ENCODE data around the gene TNK1. TPM values are rescaled to one million over a fixed set of nuclear protein-coding genes. Genes with fewer than 3 reads are reported as not detected.
A peak's percentile ranks its signal among the peaks of the same experiment; 100 is the strongest.

Gene TNK1
- total RNA-seq, 2 donors from 2014 or later, result 1.9 to 2.1 TPM

DNA sequence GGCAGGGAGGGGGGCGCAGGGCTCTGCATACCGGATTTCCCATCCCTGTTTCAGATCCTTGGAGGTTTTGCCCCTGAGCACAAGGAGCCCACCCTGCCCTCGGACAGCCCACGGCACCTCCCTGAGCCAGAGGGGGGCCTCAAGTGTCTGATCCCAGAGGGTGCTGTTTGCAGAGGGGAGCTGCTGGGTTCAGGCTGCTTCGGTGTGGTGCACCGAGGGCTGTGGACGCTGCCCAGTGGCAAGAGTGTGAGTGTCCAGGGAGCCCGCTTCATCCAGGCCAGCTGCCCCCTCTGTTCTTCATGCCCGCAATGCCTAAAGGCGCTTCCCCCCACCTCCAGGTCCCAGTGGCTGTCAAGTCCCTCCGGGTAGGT, 2.5 kb downstream of the TNK1 start:
- ATAC-seq (no peak), DNase-seq (no peak)
- intact Hi-C loops (cut with DNase I), result no loop called here

DNA sequence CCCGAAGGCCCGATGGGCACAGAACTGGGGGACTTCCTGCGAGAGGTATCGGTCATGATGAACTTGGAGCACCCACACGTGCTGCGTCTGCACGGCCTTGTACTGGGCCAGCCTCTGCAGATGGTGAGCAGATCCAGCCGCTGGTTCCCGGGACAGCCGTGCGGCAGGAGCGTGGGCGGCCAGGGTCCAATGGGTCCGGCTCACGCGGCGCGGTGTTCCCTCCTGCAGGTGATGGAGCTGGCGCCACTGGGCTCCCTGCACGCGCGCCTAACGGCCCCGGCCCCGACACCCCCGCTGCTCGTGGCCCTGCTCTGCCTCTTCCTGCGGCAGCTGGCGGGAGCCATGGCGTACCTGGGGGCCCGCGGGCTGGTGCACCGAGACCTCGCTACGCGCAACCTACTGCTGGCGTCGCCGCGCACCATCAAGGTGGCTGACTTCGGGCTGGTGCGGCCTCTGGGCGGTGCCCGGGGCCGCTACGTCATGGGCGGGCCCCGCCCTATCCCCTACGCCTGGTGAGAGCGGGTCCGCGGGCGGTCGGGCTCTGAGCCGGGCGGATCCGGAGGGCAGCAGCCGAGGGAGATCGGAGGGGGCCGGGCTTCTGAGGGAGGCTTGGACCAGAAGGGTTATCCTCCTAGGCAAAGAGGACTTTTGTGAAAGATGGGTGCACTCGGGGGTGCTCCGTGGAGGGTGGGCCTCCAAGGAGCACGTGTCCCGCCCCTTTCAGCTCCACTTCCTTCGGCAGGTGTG, 3.0 kb downstream of the TNK1 start:
- ATAC-seq (peak; percentile 82 to 83), DNase-seq (peak; percentile 62)
- intact Hi-C loops (cut with DNase I), result no loop called here

DNA sequence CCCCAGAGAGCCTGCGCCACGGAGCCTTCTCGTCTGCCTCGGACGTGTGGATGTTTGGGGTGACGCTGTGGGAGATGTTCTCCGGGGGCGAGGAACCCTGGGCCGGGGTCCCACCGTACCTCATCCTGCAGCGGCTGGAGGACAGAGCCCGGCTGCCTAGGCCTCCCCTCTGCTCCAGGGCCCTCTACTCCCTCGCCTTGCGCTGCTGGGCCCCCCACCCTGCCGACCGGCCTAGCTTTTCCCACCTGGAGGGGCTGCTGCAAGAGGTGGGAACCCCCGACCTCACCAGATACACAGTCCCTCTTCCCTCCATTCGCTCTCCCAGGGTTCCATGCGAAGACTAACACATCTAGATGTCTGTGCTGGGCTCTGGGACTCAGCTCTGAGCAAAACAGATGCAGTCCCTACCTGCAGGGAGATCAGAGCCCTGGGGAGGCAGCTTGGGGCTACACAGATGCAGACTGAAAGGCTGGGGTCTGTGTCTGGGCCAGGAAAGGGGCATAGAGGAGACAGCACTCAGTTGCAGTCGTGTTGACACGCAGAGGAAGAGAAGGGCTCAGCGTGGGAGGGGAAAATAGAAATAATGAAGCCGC, 3.7 kb downstream of the TNK1 start:
- intact Hi-C loops (cut with DNase I), result no loop called here
- DNase-seq (no peak), ATAC-seq (no peak)

DNA sequence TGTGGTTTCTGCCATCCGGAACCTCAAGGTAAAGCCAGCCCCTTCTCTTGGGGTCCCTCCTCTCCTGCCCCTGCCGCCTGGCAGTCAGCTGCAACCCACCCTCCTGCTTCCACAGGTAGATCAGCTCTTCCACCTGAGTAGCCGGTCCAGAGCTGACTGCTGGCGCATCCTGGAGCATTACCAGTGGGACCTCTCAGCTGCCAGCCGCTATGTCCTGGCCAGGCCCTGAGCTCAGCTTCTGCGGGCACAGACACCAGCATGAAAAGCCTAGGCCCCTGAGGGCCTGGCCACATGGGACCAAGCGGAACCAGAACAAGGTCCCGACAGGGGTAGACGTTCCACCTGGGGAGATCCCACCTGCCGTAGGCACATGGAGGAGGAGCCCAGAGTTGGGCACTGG, 8.0 kb downstream of the TNK1 start:
- intact Hi-C loops (cut with DNase I), result no loop called here
- ATAC-seq, result no peak
- no peak for DNase-seq

DNA sequence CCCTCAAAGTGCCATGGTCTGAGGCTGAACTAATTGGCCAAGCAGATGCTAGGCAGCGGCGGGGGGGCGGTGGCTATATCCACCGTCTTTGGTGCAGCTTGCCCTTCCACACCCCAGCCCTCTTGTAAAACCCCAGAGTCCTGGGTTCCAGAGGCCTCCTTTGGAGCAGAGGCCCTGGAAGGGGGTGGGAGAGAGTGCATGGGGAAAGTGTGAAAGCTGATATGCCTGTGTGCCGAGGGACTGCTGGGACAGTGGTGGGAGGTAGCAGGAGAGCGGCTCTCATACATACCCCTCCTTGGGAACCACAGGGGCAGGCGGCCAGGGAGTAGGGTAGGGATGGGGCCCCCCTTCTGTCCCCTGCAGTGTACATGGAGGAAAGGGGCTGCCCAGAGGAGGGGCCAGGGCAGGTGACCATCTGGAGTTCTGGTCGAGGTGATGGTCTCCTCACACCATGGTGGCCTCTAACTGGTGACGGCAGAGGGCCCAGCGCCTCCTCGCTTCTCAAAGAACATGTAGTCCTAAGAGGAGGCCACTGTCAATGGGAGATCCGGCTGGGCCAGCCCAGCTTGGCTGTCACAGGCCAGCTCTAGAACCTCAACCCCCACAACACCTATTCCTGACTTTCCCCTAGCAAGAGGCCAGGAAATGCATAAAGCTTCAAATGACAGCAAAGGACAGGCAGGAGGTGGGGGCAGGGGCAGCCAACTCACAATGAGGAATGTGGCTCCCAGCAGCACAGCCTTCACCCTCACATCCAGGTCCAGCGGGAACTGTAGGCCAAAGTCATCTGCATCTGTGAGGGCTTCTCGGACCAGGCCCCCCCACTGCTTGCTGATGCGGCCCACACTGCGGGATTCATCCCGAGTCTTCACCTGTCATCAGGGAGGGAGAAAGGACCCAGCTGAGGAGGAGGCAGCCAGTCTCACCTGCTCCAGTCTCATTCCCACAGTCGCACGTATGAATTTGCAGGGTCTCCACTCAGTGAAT, 9.3 kb downstream of the TNK1 start:
- DNase-seq (no peak), ATAC-seq (no peak)
- intact Hi-C loops (cut with DNase I), result loop anchor here in 1 of 2 donors (5.0 kb wide), 1 partner anchor 33 kb away; the partner anchor contains the start of gene TMEM95

DNA sequence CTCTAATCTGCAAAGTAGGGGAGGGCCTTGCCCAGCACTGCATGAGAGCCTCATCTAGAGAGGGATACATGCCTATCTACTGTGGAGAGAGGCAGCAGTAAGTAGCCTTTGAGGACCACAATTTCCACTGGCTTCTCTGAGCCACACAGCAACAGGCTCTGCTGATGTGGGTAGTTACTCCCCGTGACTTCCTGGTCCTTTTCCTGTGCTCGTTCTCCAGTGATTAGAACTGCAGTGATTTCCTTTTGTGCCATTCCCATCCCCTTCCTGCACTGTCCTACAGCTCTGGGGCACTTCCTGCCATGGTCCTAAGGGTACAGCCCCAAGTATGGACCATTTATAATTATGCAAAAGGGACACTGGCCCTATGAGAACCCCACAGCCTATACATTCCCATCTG, 10.4 kb downstream of the TNK1 start:
- intact Hi-C loops (cut with DNase I), result loop anchor here in 1 of 2 donors (5.0 kb wide), 1 partner anchor 34 kb away; the partner anchor contains the start of gene TMEM95
- ATAC-seq, result no peak
- DNase-seq, result no peak

DNA sequence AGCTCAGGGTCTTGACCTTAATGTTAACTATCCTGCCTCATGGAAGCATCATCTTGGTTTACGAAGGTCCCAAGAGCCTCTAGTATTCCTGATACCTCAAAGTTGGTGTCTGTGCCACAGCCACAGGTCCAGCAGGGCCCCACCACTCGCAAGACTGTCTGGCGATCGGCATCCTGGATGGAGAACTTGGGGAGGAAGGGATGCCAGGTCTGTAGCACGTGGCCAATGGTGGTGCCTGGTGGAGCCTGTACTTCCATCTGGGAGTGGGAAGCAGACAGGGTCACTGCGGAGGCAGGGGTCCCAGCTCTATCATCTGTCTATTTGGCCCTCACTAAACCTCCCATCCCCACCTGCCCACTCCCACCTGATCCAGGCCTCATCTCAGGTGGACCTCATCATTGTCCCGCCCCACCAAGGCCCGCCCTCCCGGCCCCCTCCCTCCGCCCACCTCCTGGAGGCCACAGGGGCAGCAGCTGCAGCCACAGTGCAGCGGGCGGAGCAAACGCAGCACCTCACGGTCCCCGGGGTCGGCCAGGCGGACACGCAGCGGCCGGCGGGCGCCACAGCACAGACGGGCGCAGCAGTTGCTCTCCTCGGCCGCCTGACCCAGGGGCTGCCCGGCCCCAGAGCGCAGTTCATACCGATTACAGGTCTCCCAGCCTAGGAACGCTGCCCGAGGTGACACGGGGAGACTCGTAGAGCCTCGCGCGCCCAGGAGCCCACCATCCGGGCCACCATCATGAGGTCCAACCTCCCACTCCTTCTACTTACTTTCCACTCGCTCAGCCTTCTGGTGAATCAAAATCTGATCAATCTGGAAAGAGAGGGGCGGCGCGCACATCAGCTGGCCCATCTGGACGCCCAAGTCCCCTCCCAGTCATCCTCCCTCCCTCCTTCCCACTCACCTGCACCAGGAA, 12.1 kb downstream of the TNK1 start:
- DNase-seq (no peak), ATAC-seq (no peak)
- intact Hi-C loops (cut with DNase I), result loop anchor here in 1 of 2 donors (5.0 kb wide), 1 partner anchor 36 kb away; the partner anchor contains the start of gene TMEM95

DNA sequence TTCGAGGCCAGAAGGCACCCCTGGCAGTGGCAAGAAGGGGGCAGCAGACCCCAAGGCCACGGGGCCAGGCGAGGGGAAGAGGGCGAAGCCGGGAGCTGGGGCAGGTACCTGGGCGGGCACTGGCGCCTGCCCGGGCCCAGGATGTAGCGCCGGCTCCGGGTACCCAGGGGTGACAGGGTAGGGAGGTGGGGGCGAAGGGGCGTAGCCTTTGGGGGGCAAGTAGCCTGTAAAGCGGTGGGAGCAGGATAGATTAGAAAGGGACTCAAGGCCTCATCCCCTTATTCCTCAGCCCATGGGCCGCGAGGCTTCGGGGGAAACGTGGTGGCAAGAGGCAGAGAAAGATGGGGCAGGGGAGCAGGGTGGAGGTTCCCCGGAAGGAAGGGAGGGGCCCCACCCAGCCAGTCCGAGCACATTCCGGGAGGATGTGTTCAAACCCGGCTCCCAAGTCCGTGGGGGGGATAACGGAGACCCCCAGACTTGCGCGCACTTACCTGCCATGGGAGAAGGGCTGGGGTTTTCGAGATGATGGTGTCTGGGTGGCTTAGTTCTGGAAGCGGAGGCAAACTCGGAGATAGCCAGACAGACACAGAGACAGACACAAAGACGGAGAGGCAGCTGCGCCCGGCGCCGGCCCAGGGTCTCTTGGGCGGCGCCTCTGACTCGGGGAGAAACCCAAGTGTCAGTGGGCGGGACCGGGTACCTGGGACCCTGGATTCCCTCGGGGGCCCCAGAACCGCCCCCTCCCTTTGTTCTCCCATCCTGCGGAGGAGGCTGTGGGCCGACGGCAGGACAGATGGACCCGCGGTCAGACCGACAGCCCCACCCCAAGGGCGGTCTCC, 12.9 kb downstream of the TNK1 start:
- DNase-seq (no peak), ATAC-seq (peak; percentile 19 to 35)
- intact Hi-C loops (cut with DNase I), result loop anchor here in 1 of 2 donors (5.0 kb wide), 1 partner anchor 37 kb away; the partner anchor contains the start of gene TMEM95

DNA sequence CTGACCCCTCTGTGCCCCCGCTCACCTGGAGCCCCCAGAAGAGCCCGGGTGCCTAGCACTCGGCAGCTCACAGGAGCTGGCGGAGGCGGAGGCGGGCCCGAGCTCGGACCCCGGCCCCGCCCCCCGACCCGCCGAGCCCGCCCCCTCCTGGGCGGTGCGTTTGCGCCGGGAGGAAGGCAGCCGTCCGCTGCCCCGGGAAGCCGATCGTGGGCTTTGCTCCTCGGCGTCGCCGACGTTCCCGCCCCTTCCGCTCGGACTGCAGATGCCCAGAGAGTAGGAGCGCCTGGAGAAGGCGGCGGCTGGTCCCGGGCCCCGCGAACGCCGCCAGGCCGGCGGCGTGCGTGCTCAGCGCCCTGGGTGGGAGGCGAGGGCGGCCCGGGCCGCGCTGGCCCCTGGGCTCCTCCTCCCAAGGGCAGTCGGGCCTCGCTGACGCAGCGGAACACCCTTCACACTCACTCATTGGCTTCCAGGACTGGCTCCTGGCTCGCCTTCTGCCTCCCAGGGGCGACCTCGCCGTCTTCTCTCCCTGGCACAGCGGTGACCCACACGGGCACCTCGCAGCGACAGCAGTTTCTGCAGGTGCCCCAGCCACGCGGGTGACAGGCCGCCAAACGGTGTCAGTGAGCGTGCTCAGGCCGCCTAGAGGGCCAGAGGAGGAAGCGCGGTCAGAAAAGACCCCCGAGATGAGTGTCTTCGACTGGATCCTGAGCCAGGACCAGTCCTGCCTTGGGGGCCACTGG, 13.7 kb downstream of the TNK1 start, which contains the start of gene PLSCR3:
Gene PLSCR3, minus strand, starts transcription at position 74 of the 740 bp plus-strand sequence. CDS start 415 bp downstream, outside the sequence.
- peak; percentile 95 for ATAC-seq
- intact Hi-C loops (cut with DNase I), result loop anchor here in 1 of 2 donors (5.0 kb wide), 1 partner anchor 37 kb away; the partner anchor contains the start of gene TMEM95
- peak; percentile 92 for DNase-seq

DNA sequence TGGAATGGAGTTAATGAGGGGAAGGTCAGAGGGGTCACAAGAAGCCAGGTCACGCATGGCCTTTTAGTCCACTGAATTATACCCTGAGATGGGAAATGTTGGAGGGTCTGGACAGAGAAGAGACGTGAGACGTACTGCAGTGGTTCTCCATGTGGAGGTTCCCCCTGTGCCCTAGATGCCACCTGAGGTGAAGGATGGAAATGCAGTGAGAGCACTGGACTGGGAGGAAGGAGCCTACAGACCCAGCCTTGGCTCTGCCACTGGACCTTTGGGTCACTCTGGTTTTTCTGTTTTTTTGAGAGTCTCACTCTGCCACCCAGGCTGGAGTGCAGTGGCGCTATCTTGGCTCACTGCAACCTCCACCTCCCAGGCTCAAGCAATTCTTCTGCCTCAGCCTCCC, 15.3 kb downstream of the TNK1 start:
- ATAC-seq (no peak), DNase-seq (no peak)
- intact Hi-C loops (cut with DNase I), result no loop called here

DNA sequence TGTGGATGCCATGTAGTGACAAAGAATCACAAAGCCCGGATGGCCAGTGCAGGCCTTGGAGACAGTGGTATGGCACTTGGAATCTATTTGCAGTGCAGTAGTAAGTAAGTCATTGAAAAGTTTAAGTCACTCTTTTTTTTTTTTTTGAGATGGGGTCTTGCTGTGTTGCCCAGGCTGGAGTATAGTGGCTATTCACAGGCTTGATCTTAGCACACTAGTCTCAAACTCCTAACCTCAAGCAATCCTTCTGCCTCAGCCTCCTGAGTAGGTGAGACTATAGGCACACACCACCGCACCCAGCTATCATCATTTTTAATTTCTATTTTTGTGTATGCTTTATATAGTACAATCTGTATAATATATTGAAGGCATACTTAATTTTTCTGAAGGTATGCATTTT, 17.7 kb downstream of the TNK1 start:
- intact Hi-C loops (cut with DNase I), result no loop called here
- DNase-seq (no peak), ATAC-seq (no peak)

DNA sequence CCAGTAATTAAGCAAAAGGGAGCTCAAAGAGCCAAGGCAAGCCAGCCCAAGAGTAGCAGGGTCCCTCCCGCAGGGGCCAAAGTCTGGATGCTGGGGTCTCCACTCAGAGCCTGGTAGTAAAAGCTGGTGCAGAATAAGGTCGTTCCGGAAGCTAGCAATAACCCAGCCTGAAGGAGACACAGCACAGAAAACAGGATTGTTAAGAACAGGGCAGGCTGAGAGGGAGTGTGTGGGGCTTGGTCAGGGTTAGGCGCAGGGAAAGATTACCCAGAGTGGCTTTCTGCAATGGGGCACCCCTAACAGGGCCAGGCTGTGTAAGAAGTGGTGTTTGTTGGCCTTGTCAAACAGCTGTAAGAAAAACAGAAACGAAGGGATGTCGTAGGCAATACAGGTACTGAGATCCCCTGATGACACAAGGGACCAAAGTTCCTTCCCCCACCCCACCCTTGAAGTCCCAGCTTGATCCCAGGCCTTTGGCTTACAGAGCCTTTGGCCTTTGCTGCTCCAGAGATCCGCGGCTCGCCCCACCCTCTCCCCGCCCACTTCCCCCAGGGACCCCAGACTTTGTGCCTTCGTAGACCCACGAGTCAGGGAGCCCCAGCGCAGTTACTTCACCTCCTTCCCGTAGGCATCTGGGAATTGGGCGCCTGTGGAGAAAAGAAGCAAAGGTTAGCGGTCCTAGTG, 22.3 kb downstream of the TNK1 start:
- ATAC-seq, result peak; percentile 4 to 13
- DNase-seq, result peak; percentile 73
- intact Hi-C loops (cut with DNase I), result no loop called here

DNA sequence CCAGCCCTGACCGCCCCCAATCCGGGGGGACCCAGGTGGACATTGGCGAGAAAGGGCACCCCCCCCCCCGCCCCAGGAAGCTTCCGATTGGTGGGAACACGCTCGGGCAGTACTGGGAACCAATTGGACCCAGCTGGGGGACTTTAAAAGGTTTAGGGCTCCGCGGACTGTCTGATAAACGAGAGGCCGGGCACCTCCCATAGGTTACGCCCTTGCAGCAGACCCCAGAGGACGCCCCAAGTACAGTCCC, 22.8 kb downstream of the TNK1 start:
- ATAC-seq (peak; percentile 51 to 54), DNase-seq (no peak)
- intact Hi-C loops (cut with DNase I), result no loop called here

DNA sequence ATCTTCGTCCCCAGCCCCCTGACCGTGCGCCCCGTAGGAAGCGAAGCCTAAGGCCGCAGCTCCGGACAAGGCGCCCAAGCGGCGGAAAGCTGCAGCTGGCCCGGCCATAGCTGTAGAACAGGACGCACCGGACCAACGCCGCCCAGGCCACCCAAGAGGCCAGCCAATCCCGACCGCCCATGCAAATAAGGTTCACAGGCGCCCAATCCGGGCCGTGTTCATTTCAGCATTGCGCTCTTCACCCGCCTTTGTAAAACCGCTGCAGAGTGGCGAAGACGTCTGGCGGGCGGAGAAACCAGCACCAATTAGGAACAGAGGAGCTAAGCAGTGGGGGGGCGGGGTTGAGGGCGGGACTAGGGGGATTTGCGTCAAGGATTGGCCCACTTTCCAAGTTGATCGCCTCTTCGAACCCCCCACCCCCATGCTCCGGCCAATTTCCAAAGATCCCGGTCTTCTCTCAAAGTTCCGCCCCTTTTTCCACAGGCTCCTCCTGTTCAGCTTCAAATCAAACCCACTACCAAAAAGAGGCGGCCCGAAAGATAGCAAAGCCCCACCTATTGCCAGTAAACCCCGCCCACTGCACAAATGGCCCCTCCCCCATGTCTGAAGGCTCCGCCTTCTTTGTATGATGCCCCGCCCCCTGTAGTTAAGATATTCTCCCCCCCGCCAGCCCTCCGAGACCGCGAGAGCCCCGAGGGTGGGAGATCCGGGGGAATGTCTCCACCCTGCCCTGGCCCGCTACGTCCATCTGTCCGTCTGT, 23.3 kb downstream of the TNK1 start, which contains the start of gene TMEM256:
Gene TMEM256, minus strand, starts transcription at position 121 of the 760 bp plus-strand sequence. Its CDS starts 13 bp downstream, at position 108.
- intact Hi-C loops (cut with DNase I), result loop anchor here in 1 of 2 donors (2.0 kb wide), 1 partner anchor 31 kb away; the partner anchor contains the start of gene TMEM102
- DNase-seq (peak; percentile 99), ATAC-seq (peak; percentile 91 to 94)

DNA sequence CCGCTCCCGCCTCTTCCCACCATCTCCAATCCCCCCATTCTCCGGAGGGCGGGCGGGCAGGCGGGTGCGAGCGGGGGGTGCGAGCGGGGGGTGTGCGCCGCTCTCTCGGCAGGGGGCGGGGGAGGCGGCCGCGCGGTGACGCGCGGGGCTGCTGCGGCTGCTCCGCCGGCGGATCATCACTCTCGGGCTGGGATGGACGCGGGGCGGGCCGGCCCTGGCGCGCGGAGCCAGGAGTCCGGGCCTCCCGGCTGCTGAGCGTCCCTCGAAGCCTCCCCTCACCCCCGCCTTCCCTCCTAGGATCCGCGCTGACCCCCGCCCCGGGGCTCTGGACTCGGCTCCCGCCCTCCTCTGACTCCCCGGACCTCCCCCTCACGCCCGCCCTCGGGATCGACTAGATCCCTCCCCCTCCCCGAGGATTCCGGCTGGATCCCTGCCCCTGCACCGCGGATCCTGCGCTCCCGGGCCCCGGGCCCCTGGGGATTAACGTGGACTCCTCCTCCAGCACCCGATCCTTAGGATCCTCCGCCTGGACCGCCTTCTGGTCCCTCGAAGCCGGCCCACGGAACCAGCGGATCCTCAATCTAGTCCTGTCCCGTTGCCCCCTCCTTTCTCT, 24.0 kb downstream of the TNK1 start:
- DNase-seq, result peak; percentile 73
- ATAC-seq, result peak; percentile 52 to 65
- intact Hi-C loops (cut with DNase I), result loop anchor here in 1 of 2 donors (2.0 kb wide), 1 partner anchor 30 kb away; the partner anchor contains the start of gene TMEM102

Data from left cardiac atrium (tissue), 4 donors.